AG08395 (cell line): Measurements from ENCODE around the gene PGF.

Experiments
- DNase-seq: peaks from one replicate; pipeline ENCODE4 v3.0.0; 2012; ENCODE audit warnings: mixed read lengths, low spot score

PGF gene

GRCh38 chr14:74918380-74918779, 37.0 kb downstream of the PGF start:
- DNase-seq: no peak

DNA sequence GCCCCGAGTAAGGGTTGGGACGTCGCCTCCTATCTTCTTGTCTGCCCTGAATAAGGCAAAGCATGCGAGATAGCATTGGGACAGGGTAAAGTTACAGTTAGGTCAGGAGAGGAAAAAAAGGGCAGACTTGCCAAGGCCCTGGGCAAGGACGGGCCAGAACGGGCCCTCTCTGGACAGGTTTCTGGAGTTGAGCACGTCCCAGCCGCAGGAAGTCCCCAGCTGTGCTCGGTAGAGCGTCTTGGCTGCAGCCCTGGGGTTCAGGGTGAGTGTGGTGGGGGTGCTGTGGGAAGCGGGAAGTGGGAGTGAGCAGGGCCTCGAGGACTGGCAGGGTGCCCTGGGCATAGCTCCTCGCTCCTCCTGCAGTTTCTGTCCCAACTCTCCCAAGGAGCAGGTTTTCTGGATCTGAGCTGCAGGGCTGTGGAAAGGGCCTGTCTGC, 37.7 kb downstream of the PGF start:
- peak; percentile 19 for DNase-seq

DNA sequence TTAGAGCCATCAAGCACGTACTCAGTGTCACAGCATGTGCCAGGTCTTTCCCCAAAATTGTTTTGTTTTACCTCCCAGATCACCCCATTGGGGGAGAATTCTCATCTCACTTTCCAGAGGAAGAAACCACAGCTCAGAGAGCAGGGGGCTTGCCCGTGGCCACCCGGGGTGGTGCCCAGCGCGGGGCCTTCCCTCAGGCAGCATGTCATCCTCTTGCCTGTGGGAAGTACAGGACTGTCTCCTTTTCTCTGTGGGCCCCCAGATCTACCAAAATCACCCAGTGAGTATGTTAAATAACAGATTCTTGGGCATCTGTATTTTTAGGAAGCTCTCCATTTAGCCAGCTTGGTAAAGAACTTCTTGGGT, 38.2 kb downstream of the PGF start:
- no peak for DNase-seq

DNA sequence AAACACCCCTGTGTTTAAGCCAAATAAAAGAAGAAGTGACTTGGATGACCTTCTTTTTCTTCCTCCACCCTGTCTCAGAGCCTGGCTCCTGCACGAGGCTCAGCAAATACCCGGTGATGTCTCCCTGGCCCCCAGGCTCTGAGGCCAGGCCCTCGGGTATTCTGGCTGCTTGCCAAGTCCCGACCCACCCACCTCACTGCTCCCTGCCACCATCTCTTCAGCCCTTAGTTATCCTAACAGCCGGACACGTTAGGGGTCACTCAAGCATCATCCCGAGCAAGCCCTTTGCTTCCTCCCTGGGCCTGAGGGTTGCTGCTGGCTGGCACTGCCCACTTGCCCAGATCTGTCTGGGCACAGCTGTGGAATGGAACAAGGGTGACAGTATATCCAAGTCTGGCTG, 39.6 kb downstream of the PGF start:
- DNase-seq: no peak

- no peak for DNase-seq
Observed at GRCh38 chr14:74915426-74915825, 40.0 kb downstream of the PGF start.

- peak; percentile 83 for DNase-seq
Observed at GRCh38 chr14:74913986-74914573, 41.3 kb downstream of the PGF start.

- no peak for DNase-seq
Observed at GRCh38 chr14:74913393-74913910, 41.9 kb downstream of the PGF start.

DNA sequence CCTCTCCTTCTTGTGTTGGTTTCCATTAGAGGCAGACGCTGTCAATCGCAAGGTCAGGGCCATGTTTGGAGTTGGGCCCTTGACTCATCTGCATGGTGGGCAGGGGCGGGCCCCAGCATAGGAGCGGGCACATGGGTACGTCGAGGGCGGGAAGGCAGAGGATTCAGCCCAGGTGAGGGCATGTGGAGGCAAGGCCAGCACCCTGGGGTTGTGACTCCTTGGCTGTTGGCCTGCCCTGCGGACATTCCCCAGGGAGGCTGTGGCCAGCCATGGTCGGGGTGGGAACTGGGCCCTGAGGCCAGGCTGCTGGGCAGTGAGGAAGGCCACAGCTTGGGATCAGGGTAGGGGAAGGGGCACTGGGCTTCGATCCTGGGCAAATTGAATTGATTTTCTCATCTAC, 42.6 kb downstream of the PGF start:
- DNase-seq: no peak

- DNase-seq: no peak
Observed at GRCh38 chr14:74912111-74912510, 43.3 kb downstream of the PGF start.

DNA sequence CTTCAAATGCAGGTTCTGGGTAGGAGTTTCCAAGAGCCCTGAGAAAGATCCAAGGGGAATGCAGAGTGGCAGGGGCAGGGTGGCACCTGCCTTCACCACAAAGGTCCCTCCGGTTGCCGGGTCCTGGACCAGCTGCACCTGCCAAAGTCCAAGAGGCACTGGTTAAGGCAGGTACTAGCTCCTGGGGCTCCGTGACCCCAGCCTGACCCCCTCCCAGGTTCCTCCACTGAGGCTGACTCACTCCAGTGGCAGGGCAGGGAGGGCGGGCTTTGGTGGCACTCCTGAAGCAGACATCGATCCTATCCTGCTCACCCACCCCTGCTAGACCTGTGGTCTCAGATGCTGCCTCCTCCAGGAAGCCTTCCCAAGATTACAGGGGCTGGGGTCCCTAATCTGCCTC, 43.7 kb downstream of the PGF start:
- DNase-seq: no peak

DNA sequence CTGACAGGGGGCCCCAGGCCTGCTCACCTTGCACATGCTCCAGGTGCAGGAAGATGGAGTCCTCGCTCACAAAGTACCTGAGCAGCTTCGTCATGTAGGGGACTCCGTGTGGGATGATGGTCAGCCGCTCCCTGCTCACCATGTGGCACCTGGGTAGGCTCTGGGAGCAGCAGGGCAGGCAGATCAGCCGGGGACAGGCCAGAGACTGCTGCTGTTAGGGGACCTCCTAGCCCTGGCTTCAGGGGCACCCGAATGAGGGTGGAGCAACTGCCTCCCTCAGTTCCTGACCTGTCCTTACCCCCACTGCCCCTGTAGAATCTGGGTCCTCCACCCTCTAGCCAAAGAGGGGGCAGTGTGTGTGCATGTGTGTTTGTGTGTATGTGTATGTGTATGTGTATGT, 44.2 kb downstream of the PGF start:
- DNase-seq: no peak

- DNase-seq: peak; percentile 18
Observed at GRCh38 chr14:74910556-74910955, 44.8 kb downstream of the PGF start.

DNA sequence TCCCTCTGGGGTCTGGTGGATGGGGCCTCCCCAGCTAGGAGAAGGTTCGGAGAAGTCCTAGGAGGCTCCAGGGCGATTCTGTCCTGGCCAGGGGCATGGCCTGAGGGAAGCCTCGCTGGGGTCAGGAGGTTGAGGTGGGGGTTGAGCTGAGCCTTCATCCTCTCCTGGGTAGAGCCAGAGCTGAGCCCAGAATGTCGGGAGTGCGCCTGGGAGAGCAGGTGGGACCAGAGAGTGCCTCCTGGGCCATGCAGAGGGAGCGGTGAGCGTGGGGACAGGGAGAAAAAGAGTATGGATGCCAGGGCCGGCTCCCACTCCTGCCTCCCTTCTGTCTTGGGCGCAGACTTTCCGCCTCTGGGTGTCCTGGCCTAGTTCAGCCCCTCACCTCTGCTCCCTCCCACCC, 45.5 kb downstream of the PGF start:
- DNase-seq: no peak

GRCh38 chr14:74909501-74909900, 45.9 kb downstream of the PGF start:
- DNase-seq: no peak

DNA sequence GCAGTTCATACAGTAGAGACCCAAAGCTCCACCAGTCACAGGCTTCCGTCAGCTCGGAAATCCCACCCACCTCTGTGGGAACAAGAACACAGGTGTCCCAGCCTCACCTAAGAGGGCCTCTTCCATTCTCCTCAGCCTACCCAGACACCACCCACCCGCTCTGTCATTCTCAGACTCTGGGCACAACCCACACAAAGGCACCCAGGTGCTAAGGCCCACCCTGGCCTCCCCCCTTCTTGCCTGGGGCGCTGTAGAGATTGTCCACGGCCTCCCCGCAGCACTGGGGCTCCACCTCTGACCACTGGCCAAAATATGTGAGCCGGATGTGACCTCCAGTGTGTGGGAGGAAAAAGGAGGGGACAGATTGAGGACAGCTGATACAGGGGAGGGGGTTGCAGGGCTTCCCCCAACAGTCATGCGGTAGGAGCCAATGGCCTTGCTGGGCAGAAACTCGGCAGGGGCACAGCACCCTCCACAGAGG, 46.5 kb downstream of the PGF start:
- no peak for DNase-seq

GRCh38 chr14:74907744-74908143, 47.7 kb downstream of the PGF start:
- no peak for DNase-seq

- no peak for DNase-seq
Observed at GRCh38 chr14:74906925-74907521, 48.4 kb downstream of the PGF start.

DNA sequence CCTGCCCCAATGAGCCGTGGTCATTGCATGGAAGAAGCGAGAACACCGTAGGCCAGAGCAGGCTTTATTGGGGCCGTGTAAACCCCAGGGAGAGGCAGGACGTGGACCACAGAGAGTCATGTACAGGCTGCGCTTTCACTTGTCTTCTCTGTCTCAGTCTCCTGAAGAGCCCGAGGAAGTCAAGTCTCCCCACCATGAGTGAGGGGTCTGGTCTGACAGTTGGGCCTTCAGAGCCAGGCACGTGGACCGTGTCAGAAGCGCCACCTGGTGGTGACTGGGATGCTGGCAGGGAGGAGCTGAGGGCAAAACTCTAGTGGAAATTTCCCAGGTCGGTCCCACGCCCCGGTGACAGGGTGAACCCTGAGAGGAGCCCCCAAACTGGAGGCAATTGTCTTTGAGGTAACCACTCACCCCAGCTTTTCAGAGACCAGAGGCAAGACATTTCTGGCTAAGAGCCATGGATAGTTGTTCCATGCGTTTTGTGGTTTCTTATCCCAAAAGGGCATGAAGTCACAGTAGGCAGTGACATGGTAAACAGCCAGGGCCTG, 49.7 kb downstream of the PGF start:
- DNase-seq: peak; percentile 82

- DNase-seq: no peak
Observed at GRCh38 chr14:74904635-74905503, 50.5 kb downstream of the PGF start.

- no peak for DNase-seq
Observed at GRCh38 chr14:74902941-74903705, 52.3 kb downstream of the PGF start.

DNA sequence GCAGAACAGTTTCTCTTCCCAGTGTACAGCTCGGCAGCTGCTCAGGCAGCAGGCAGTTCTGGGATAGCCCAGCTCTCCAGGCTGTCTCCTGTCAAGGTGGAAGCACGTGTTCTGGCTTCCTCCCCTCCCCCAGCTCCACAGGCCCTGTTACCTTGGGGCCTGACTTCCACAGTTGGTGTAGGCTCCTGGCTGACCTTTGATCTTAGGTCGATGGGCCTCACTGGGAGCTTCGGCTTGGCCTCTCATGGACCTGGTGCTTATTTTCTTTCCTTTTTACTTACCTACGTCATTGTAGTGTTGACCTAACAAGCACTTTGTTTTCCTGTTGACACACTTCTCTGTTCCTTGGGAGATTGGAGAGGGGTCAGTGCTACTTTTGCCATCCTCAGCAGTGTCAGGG, 56.7 kb downstream of the PGF start:
- DNase-seq: no peak

- no peak for DNase-seq
Observed at GRCh38 chr14:74898083-74898482, 57.3 kb downstream of the PGF start.
